Kidney glomerular epithelial cell (primary cell): Measurements from ENCODE around the gene SLC22A23.
"Not testable (repeated sequence)": the region's sequence is repeated elsewhere in the genome, so short reads cannot be mapped to it uniquely, and the experiment has no call there.

Experiments used
- DNase-seq: peaks from one replicate; lab custom pipeline; 2025; lab: John Stamatoyannopoulos, UW

The SLC22A23 gene

DNA sequence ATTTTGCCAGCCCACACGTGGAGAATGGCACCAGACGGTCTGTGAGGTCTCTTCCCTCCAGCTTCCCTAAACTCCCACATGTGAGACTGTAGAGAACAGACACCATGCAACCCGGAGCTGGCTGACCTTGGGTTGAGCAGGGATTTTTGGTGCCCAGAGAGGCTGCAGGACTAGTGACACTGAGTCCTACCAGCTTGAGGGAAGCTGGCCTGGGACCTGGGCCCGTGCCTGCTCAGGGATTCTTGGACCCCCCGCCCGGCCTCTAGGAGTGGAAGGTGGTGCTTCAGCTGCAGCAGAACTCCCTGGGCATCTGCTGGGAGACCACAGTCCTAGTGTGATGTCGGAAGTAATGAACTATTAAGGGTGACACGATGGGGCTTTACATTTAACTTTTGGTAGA, 194.9 kb downstream of the SLC22A23 start:
- no peak for DNase-seq

DNA sequence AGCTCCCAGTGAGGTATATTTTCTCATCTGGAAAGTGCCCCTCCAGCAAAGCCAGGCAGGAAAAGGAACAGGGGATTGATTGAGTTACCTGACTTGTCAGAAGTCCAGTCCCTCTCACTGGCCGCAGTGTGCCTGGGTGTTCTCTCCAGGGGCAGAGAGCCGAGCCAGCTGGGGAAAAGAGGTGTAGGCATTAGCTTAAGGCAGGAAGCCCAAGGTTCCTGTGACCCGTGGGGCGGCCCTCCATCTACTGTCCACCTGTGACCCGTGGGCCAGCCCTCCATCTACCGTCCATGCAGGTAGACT, 195.4 kb downstream of the SLC22A23 start:
- DNase-seq = no peak

DNA sequence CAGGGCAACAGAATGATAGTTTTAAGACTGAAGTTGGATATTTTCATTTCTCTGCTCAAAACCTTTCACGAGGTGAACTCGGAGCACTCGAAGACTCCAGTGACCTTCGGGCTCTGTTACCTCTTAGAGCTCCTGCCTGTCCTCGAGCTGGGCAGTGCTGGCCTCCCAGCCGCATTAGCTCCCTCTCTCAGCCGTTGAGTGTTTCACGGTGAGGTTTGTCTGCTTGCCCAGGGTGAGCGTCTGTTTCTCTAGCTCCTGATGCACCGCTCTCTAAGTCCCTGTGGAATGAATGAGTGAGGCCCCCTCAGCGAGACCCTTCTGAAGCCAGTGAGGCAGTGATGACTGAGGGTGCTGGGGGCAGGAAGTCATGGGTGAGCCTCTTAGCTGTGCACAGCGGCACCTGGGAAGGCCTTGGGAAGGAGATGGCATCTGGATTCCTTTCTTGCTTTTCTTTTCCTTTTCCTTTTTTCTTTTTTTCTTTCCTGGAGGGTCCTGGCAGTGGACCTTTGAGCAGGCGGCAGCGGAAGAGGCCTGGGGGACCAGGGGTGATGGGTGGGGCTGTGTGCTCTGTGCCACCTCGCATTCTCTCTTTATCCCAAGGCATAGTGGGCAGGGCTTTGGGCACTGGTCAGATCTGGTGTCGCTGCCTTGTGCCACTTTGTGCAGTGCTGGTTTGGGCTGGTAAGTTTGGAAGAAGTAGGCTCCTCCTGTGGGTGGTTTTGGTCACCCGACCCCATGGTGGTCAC, 195.9 kb downstream of the SLC22A23 start:
- DNase-seq = no peak

DNA sequence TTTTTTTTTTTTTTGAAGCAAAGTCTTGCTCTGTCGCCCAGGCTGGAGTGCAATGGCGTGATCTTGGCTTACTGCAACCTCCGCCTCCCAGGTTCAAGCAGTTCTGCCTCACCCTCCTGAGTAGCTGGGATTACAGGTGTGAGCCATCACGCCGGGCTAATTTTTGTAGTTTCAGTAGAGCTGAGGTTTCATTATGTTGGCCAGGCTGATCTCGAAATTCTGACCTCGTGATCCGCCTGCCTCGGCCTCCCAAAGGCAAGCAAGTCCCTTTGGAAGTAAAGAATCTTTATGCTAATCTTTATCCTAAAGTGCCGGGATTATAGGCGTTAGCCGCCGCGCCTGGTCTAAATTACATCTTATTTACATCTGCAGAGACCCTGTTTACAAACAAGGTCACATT, 196.6 kb downstream of the SLC22A23 start:
- no peak for DNase-seq

DNA sequence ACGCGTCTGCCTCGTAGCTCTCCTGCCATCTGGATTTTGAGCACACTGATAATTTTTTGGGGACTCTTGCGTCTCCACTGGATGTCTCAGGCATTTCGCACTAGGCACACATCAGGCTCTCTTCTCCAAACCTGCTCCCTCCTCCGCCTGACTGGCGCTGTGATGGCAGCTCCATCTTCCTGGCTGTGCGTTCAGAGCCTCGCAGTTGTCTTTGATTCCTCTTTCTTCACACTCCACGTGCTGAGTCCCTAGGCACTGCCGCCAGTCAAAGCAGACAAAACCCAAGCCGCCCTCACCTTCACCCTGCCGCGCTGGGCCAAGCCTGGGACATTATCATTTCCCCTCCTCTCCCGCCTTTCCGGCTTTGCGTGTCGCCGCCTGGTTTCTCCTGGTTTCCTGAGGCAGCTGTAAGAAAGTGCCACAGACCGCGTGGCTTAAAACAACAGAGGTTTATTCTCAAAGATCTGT, 197.3 kb downstream of the SLC22A23 start:
- peak; percentile 8 for DNase-seq

- peak; percentile 64 for DNase-seq
Measured at GRCh38 chr6:3258720-3259490, 197.9 kb downstream of the SLC22A23 start, which contains the start of gene PSMG4. Gene PSMG4 (plus strand): TSS chr6:3258947. CDS start chr6:3259023, 76 bp downstream.

DNA sequence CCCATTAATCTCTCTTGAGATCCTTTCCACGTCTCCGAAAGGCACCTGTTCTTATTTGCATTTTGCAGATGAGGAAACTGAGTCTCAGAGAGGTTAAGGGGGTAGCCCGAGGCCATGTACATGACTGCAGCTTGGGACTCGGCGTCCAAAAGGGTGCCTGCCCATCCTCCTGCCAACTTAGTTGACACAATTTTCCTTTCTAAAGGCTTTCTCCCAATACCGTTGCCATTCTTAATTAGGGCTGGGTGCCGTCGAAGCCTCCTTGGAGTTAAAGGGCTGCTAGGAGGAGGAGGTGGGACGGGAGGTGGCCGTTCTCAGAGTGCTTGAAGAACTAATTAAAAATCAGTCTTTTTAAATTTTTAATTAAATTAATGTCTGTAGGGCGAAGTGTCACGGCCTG, 198.6 kb downstream of the SLC22A23 start:
- DNase-seq = no peak

DNA sequence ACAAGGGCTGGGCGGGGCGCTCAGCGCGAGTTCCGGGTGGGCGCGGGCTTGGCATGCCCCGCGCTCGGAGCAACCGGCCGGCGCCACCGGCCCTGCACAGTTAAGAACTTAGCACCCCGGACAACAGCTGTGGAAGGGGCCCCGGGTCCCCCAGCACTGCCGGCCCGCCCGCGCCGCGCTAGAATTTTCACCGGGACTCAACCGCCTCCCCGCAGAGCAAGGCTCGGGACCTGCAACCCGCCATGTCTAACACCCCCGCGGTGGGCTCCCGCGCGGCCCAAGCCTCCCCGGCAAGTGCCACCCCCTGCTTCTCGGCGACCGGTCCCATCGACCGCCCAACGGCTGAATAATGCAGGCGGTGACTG, 203.3 kb downstream of the SLC22A23 start:
- no peak for DNase-seq

DNA sequence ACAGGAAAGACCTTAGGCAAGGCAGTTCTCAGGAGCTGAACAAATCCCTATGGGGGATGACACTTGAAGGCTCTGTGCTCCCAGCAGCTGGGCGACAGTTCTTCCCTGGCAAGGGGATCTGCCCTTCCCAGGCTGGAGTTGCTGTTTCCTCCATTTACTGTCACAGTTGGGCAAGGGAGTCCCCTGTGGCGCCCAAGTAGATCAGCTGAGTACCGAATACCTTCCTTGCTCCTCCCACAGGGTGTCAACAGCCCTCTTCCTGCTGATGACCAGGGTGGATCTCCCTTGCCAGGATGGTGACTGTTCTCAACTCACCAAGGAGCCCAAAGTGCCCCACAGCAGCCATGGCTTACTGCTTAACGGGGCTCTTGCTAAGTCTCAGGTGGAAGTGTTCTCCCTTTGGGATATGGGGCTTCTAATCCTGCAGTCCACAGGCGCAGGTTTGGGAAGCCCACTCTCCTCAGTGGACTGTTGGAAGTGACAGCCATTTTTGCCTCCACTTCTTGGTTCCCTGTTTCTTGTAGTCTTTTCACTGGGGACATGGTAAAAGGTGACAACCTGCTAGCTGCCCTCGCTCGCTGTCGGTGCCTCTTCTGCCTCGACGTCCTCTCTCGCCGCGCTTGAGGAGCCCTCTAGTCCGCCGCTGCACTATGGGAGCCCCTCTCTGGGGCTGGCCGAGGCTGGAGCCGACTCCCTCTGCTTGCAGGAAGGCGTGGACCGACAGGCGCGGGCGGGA, 203.8 kb downstream of the SLC22A23 start:
- no peak for DNase-seq

GRCh38 chr6:3252369-3252768, 204.5 kb downstream of the SLC22A23 start:
- no peak for DNase-seq

GRCh38 chr6:3251462-3252314, 205.2 kb downstream of the SLC22A23 start:
- DNase-seq = peak; percentile 80

DNA sequence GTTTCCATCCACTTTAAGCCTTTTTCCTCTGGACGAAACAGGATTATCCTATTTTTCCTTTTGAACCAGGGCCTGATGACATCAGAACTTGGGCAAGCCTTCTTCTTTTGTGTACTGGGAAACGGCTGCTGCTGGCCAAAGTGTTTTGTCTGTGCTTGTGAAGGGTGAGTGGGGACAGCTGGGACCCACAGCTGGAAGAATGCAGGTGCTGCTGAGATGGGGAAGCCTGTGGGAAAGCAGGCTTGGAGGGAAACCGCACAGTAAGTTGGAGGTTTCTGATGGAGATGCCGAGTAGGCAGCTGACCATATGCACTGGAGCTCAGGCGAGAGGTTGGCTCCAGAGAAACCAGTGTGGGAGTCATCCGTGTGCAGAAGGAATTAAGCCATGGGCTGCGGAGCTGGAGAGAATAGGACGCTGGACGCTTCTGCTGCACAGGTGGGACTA, 206.6 kb downstream of the SLC22A23 start:
- no peak for DNase-seq

DNA sequence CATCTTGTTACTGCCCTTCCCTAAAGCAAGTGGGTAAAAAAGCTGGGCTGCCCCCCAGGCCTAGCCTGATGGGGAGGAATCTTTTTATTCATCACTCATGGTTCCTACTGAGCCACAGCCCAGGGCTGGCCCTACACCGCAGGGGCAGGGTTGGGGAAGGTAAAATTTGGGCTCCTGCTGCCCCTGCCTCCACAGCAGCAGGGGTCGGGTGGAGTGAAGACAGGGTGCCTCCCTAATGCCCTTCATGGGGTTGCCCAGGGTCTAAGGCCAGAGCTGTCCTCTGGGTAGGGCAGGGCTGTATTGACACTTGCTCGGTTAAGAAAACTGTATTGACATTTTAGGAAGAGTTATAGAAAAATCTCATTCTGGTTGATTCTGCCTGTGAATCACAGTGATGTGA, 207.0 kb downstream of the SLC22A23 start:
- DNase-seq = no peak

DNA sequence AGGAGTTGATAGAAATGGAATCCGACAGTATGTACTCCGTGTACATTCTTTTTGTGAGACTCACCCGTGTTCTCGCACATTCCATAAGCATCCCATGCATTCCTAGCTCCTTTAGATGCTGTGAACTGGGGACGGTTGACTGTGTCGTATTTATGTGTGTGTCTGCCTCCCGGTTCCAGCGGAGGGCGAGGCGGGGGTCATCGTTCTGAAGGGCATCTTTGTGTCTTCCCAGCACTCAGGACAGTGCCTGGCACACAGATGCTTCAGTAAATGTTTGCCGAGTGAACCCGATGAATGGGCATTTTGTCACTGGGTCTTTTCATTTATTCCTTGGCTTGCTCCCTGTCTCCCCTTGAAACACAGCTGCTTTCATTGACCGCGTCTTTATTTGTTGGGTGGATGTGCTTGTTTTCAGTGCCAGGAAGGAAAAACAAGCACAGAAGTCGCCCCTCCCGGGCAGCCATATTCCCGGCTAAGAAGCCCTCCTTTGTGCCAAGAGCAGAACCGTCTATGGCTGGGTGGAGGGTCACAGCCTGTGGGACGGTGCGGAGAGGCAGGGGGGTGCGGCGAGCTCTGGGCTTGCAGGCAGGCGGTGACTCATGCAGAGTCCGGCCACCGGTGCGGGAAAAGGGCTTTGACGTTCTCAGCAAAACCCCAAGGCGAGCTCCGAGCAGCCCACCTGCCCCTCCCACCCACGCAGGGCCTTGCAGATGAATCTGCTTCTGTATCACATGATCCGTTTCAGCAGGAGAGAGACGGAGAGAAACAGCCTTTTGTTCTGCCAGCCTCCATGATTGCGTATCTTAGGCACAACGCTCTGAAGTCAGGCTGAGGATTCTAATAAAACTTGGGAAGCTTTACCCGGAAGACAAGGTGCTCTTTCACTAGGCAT, 209.3 kb downstream of the SLC22A23 start:
- peak; percentile 48 for DNase-seq

DNA sequence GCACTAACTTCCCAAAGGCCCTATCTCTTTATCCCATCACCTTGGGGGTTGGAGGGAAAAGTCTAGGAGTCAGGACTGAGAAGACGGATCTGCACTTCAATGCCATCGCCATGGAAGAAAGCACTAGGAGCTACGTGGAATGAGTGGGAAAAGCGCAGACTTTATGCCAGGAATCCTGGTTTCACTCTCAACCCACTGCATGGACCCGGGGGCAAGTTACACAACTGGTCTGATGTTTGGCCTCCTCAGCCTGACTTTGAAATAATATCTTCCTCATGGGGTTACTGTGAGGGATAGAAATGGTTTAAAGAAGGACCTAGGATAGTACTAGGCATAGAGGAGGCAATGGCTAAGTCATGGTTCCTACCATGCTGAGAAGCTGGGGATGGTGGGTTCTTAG, 211.6 kb downstream of the SLC22A23 start:
- DNase-seq = no peak

DNA sequence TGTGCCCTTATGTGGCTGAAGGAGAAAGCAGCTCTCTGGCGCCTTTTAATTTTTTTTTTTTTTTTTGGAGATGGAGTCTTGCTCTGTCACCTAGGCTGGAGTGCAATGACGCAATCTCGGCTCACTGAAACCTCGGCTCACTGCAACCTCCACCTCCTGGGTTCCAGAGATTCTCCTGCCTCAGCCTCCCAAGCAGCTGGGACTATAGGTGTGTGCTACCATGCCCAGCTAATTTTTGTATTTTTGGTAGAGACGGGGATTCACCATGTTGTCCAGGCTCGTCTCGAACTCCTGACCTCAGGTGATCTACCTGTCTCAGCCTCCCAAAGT, 212.1 kb downstream of the SLC22A23 start:
- DNase-seq = not testable (repeated sequence)

GRCh38 chr6:3244003-3244831, 212.6 kb downstream of the SLC22A23 start:
- no peak for DNase-seq

- DNase-seq = no peak
Measured at GRCh38 chr6:3242768-3243167, 214.1 kb downstream of the SLC22A23 start.

- DNase-seq = not testable (repeated sequence)
Measured at GRCh38 chr6:3241745-3242144, 215.1 kb downstream of the SLC22A23 start.

DNA sequence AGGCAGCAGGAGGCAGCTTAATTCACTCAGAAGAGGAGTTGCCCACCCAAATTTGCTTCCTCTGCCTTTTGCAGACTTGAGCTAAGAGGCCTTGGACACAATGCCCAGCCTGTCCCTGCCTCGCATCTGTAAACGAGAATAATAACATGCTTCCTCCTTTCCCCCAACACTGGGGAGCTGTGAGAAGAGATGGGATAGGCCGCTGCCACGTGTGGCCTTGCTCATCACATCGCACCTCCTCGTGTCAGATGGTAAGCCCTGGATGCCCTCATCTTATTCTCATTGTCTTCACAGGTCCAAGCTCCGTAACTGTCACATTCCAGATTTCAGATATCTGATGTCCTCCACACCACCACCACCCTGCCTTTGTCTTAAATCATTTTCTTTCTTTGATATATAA, 216.3 kb downstream of the SLC22A23 start:
- no peak for DNase-seq
